OCI-M2 (cell line): ENCODE results near the gene NBEA.
"Not testable (repeated sequence)": the region's sequence is repeated elsewhere in the genome, so short reads cannot be mapped to it uniquely, and the experiment has no call there.

Experiments used
- DNase-seq: peaks from one replicate; lab custom pipeline; 2025; ENCODE audit not compliant: unreplicated experiment; lab: John Stamatoyannopoulos, UW

The NBEA gene

GRCh38 chr13:35055705-35056104, 113.6 kb downstream of the NBEA start:
- no peak for DNase-seq

GRCh38 chr13:35057858-35058257, 115.8 kb downstream of the NBEA start:
- DNase-seq = no peak

DNA sequence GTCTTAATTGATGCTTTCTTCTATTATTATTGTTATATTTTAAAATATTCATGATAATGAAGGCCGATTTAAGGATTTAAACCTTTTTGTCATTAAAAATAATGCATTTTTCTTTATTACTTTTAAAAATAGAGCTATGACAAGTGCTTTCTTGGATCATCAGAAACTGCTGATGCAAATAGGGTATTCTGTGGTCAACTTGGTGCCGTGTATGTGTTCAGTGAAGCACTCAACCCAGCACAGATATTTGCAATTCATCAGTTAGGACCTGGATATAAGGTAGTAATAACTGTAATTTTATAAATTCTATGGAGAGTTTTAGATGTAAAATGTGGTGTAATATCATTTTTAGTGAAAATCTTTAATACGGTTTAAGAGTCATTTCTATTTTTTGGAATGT, 116.5 kb downstream of the NBEA start:
- not testable (repeated sequence) for DNase-seq

GRCh38 chr13:35086667-35087066, 144.6 kb downstream of the NBEA start:
- no peak for DNase-seq

DNA sequence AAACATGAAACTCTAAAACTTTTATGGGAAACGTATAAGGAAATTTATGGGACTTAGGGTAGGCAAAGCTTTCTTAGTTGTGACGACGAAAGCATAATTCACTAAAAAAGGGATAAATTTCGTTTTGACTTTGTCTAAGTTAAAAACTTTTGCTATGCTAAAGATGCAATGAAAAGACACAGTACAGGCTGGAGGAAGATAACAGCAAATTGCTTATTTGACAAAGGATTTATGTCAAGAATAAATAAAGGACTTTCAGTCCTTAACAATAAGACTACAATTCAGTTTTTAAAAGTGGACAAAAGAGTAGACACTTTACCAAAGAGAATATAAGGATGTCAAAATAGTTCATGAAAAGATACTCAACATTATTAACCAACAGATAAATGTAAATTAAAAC, 150.2 kb downstream of the NBEA start:
- no peak for DNase-seq

DNA sequence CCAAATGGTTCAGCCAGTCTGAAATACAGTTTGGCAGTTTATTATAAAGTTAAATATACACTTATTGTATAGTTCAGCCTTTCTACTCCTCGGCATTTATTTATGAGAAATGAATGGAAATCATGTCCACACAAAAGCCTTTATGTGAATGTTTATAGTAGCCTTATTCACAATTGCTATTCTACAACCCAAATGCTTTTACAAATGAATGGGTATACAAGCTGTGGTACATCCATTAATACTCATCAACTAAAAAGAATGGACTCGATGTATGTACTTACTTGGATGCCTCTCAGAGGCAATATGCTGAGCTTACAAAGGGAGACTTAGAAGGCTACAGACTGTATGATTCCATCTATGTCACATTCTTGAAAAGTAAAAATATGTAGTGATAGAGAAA, 150.7 kb downstream of the NBEA start:
- DNase-seq = no peak

- no peak for DNase-seq
Observed at GRCh38 chr13:35093356-35093755, 151.3 kb downstream of the NBEA start.

DNA sequence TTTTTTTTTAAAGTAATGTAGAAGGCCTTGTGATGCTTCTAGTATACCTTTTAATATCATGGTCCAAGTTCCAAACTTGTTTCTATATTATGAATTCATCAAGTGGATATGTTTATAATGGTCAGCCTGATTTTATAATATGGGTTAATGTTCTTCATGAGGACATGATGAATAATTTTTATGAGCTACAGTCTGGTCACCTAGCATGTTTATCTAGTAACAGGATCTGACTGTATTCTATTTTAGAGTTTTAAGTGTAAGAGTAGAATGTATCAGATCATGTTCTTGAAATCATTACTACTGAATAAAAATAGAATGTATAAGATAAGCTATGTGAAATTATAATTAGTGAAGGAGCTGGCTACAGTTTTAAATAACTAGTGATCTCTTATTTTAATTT, 164.7 kb downstream of the NBEA start:
- DNase-seq = not testable (repeated sequence)

- DNase-seq = no peak
Observed at GRCh38 chr13:35107535-35107934, 165.5 kb downstream of the NBEA start.

GRCh38 chr13:35113612-35114011, 171.5 kb downstream of the NBEA start:
- not testable (repeated sequence) for DNase-seq

- DNase-seq = no peak
Observed at GRCh38 chr13:35127466-35127865, 185.4 kb downstream of the NBEA start.

DNA sequence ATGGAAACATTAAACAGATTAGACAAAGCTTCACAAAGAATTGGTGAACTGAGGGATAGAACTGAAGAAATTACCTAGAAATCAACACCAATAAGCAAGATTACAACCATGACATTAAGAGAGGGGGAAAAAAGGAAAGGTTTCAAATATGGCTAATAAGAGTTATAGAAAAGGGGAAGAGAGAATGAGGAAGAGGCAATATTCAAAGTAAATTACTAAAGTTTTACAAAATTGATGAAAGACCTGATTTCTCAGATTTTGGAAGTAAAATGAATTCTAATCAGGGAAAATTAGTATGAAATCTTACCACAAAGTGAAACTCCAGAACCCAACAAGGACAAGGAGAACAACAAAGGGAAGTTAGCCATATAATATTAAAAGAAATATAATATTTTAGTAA, 187.4 kb downstream of the NBEA start:
- DNase-seq = no peak

GRCh38 chr13:35131471-35131870, 189.4 kb downstream of the NBEA start:
- DNase-seq = no peak

DNA sequence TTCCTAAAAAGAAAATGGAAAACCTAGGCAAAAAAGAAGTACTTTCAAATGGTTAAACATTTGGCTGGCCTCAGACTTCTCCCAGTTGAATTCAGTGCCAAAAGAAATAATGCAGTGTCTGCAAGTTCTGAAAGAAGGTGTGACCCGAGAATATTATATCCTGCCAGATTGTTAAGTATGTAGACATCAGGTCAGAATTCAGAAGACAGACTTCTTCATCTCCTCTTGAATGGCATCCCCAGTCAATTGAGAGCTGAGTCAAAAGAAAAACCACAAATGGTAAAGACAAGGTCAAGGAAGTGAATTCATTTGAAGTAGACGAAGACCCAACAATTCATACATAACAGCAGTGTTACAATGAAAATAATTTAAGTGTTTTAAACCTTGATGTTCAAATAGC, 194.5 kb downstream of the NBEA start:
- no peak for DNase-seq

GRCh38 chr13:35139591-35139990, 197.5 kb downstream of the NBEA start:
- no peak for DNase-seq

- no peak for DNase-seq
Observed at GRCh38 chr13:35140321-35140720, 198.3 kb downstream of the NBEA start.

GRCh38 chr13:35140831-35141230, 198.8 kb downstream of the NBEA start:
- DNase-seq = no peak

- DNase-seq = no peak
Observed at GRCh38 chr13:35143123-35143522, 201.1 kb downstream of the NBEA start.

GRCh38 chr13:35144166-35144890, 202.3 kb downstream of the NBEA start:
- DNase-seq = no peak

DNA sequence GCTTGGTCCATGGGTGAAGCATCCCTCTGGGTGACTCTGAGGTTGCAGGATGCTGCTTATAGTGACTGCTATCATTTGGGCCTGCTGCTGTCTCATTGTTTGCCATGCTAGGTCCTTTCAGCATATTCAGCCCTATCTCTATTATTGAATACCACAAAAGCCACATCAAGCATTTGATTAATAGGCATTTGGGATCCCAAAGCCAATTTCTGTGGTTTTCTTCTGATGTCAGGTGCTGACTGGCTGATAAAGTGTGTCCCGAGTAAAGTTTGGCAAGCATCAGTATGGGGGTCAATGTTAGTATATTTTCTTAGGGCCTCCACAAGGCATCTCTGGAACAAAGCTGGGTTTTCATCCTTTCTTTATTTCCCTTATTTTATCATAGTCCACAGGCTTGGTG, 204.6 kb downstream of the NBEA start:
- no peak for DNase-seq

- DNase-seq = no peak
Observed at GRCh38 chr13:35157143-35157755, 215.2 kb downstream of the NBEA start.

GRCh38 chr13:35159041-35159440, 217.0 kb downstream of the NBEA start:
- DNase-seq = no peak

GRCh38 chr13:35160896-35161295, 218.8 kb downstream of the NBEA start:
- DNase-seq = no peak
